ENCODE data around the gene RNF214. TPM values are rescaled to one million over a fixed set of nuclear protein-coding genes. Genes with fewer than 3 reads are reported as not detected.

Gene RNF214
- polyA plus RNA-seq, 3 donors, result 6.4 to 13.8 (median 7.8) TPM

DNA sequence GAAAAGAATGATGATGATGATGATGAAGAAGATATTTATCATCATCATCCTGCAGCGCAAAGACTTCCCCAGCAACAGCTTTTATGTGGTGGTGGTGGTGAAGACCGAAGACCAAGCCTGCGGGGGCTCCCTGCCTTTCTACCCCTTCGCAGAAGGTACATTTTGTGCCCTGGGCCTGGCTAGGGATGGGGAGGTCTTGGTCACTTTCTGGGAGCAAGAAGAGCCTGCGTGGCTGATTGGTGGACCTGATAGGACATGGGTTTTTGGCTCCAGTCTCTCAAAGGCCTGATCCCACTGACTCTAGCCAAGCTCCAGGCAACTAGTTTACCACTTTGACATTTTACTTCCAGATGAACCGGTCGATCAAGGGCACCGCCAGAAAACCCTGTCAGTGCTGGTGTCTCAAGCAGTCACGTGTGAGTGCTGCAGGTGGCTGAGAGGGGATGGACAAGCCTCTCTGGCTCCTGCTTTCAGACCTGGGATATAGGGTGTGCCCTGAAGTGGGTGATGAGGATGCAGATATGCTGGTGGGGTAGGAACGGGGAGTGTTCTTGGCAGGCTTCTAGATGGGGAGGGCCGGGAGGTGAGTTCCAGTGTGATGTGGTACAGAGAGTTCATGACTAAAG lies 48.6 kb upstream of the RNF214 start:
- intact Hi-C loops (cut with micrococcal nuclease), result loop anchor here (5.0 kb wide), 2 partner anchors 38 to 43 kb away; no protein-coding TSS in a partner anchor
- H3K4me1 Mint-ChIP-seq, result peaks cover 62% of the 10 kb centered on the region
- WGBS (ENCODE audit: insufficient coverage), result 97% methylated on average over 8 of the region's 11 CpGs
- H3K36me3 Mint-ChIP-seq, result peaks cover 56 to 72% of the 10 kb centered on the region in 2 donors
- Histone ChIP-seq H3K79me2 (ENCODE audit: insufficient read depth, low read length) (peaks cover 37% of the 10 kb centered on the region), H2AFZ (ENCODE audit: insufficient read depth, low read depth, low read length, poor library complexity, severe bottlenecking) (no peak overlapping the region), H3K36me3 (replicated peaks in 1 of 2; ENCODE audit: control insufficient read depth in 1 of 2, insufficient read depth in 2 of 2, low read length in 2 of 2) (peaks cover 34 to 39% of the 10 kb centered on the region in 2 donors), H3K9me3 (replicated peaks in 1 of 2; ENCODE audit: control insufficient read depth in 1 of 2, insufficient read depth in 1 of 2, low read length in 2 of 2) (no peaks in the 10 kb centered on the region), H3K27ac (ENCODE audit: low read depth in 1 of 2, low read length in 2 of 2) (peak overlapping the region in 1 of 2 donors; percentile 2), H4K20me1 (ENCODE audit: insufficient read depth, low read length) (no peaks in the 10 kb centered on the region), H3K4me1 (ENCODE audit: control insufficient read depth in 1 of 2, insufficient read depth in 2 of 2, low read length in 2 of 2) (peaks cover 67 to 72% of the 10 kb centered on the region in 2 donors), H3K4me3 (replicated peaks in 1 of 3; ENCODE audit: low read depth in 2 of 3, low read length in 3 of 3) (no peak overlapping the region), H3K27me3 (ENCODE audit: control insufficient read depth in 2 of 2, insufficient read depth in 2 of 2, low read length in 2 of 2) (no peaks in the 10 kb centered on the region), H3K4me2 (replicated peaks; ENCODE audit: extremely low read depth, low read length, poor library complexity, severe bottlenecking) (no peak overlapping the region), H3K9ac (ENCODE audit: insufficient read depth, low read length, poor library complexity, severe bottlenecking) (no peak overlapping the region)
- H3K4me3 Mint-ChIP-seq, result no peak overlapping the region
- H3K27me3 Mint-ChIP-seq (ENCODE audit: low read depth in 3 of 3), result peaks cover 0 to 4% (median 2%) of the 10 kb centered on the region in 3 donors
- no peak for TF ChIP-seq CTCF (IDR thresholded peaks at IDR 0.05)
- peak overlapping the region in 4 of 7 donors; percentile 10 to 63 (median 23) for H3K27ac Mint-ChIP-seq
- DNase-seq, result no peak
- H3K9me3 Mint-ChIP-seq, result no peaks in the 10 kb centered on the region

DNA sequence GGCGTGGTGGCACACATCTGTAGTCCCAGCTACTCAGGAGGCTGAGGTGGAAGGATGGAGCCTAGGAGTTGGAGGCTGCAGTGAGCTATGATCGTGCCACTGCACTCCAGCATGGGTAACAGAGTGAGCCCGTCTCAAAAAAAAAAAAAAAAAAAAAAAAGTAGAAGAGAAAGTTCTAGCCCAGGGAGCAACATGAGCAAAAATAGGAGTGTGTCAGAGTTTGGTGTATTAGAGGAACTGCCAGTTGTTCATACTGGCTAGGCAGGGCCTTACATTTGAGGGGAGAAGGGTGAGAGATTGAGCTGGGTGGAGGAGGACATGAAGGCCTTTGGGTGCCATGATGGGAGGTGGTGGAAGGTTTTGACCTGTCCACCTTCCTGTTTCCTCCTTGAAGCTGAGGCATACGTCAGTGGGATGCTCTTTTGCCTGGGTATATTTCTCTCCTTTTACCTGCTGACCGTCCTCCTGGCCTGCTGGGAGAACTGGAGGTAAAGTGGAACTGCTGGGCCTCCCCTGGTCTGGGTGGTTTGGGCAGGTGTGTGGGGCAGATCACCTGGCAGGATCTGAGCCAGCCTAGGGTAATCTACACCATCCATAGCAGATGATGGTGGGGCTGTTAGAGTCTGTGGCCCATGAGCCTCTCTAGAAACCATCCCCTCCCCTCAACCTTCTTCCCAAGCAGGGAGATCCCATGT lies 46.6 kb upstream of the RNF214 start:
- Histone ChIP-seq H3K9me3 (replicated peaks in 1 of 2; ENCODE audit: control insufficient read depth in 1 of 2, insufficient read depth in 1 of 2, low read length in 2 of 2) (no peaks in the 10 kb centered on the region), H2AFZ (ENCODE audit: insufficient read depth, low read depth, low read length, poor library complexity, severe bottlenecking) (peak overlapping the region; percentile 48), H3K4me3 (replicated peaks in 1 of 3; ENCODE audit: low read depth in 2 of 3, low read length in 3 of 3) (peak overlapping the region in 2 of 3 experiments; percentile 4 to 69), H3K4me2 (replicated peaks; ENCODE audit: extremely low read depth, low read length, poor library complexity, severe bottlenecking) (peak overlapping the region; percentile 69), H3K27ac (ENCODE audit: low read depth in 1 of 2, low read length in 2 of 2) (peak overlapping the region; percentile 90 to 92), H3K9ac (ENCODE audit: insufficient read depth, low read length, poor library complexity, severe bottlenecking) (peak overlapping the region; percentile 60), H4K20me1 (ENCODE audit: insufficient read depth, low read length) (no peaks in the 10 kb centered on the region), H3K79me2 (ENCODE audit: insufficient read depth, low read length) (peaks cover 20% of the 10 kb centered on the region), H3K4me1 (ENCODE audit: control insufficient read depth in 1 of 2, insufficient read depth in 2 of 2, low read length in 2 of 2) (peaks cover 68 to 74% of the 10 kb centered on the region in 2 donors), H3K27me3 (ENCODE audit: control insufficient read depth in 2 of 2, insufficient read depth in 2 of 2, low read length in 2 of 2) (no peaks in the 10 kb centered on the region), H3K36me3 (replicated peaks in 1 of 2; ENCODE audit: control insufficient read depth in 1 of 2, insufficient read depth in 2 of 2, low read length in 2 of 2) (peaks cover 45 to 51% of the 10 kb centered on the region in 2 donors)
- WGBS (ENCODE audit: insufficient coverage), result 45% methylated on average over 2 of the region's 5 CpGs
- intact Hi-C loops (cut with micrococcal nuclease), result no loop called here
- DNase-seq, result peak; percentile 69 to 85 (median 78)
- Mint-ChIP-seq H3K27ac (peak overlapping the region in 6 of 7 donors; percentile 86 to 98 (median 94)), H3K27me3 (ENCODE audit: low read depth in 3 of 3) (peaks cover 0 to 5% (median 2%) of the 10 kb centered on the region in 3 donors), H3K4me3 (peak overlapping the region; percentile 61 to 76), H3K9me3 (no peaks in the 10 kb centered on the region), H3K4me1 (peaks cover 64% of the 10 kb centered on the region), H3K36me3 (peaks cover 65 to 90% of the 10 kb centered on the region in 2 donors)
- TF ChIP-seq CTCF (IDR thresholded peaks at IDR 0.05), result no peak
